Frontal cortex (tissue), 1 donor: ENCODE results near the gene RNF123. TPM values are rescaled to one million over a fixed set of nuclear protein-coding genes. Genes with fewer than 3 reads are reported as not detected.

Experiments
- small RNA-seq: library from RNA; depleted of rRNA; stranded (forward); fragments of <200 nt; gene quantifications from one replicate; pipeline ENCODE3, GENCODE V24; 2014
- total RNA-seq: library from RNA; depleted of rRNA; stranded (reverse); fragments of >200 nt; gene quantifications from one replicate; pipeline ENCODE4 v1.2.3, GENCODE V29; 2014

RNF123 gene
- total RNA-seq, 1 donor from 2014 or later: 25.3 TPM

Small RNA genes within 50 kb of the gene (small RNA-seq; reads per million reads assigned to genes)
- gene AMIGO3: not detected
- not detected for gene COX6CP14

Other genes with a start within 250 kb of the RNF123 start
- gene DAG1, start 219.3 kb upstream of the RNF123 start, total RNA-seq: 20.0 TPM
- gene BSN, start 135.1 kb upstream of the RNF123 start, total RNA-seq: 5.3 TPM
- 66.0 TPM for gene APEH, start 15.2 kb upstream of the RNF123 start, total RNA-seq
- gene MST1, start 83 bp upstream of the RNF123 start, total RNA-seq: 6.9 TPM
- not detected for gene AMIGO3, start 30.1 kb downstream of the RNF123 start, total RNA-seq
- gene GMPPB, start 34.4 kb downstream of the RNF123 start, total RNA-seq: 9.4 TPM
- 51.4 TPM for gene IP6K1, start 97.0 kb downstream of the RNF123 start, total RNA-seq
- gene CDHR4, start 110.3 kb downstream of the RNF123 start, total RNA-seq: not detected
- gene INKA1, start 113.7 kb downstream of the RNF123 start, total RNA-seq: 14.3 TPM
- gene UBA7, start 124.4 kb downstream of the RNF123 start, total RNA-seq: 1.6 TPM
- gene TRAIP, start 167.0 kb downstream of the RNF123 start, total RNA-seq: 2.0 TPM
- gene CAMKV, start 180.3 kb downstream of the RNF123 start, total RNA-seq: 180 TPM
- 0.41 TPM for gene MST1R, start 214.3 kb downstream of the RNF123 start, total RNA-seq
- 14.7 TPM for gene MON1A, start 240.3 kb downstream of the RNF123 start, total RNA-seq